ENCODE measurements around the gene PCDHGC3. TPM values are rescaled to one million over a fixed set of nuclear protein-coding genes. Genes with fewer than 3 reads are reported as not detected.

Gene PCDHGC3
- 17.1 and 38.5 TPM in 2 replicates for total RNA-seq

DNA sequence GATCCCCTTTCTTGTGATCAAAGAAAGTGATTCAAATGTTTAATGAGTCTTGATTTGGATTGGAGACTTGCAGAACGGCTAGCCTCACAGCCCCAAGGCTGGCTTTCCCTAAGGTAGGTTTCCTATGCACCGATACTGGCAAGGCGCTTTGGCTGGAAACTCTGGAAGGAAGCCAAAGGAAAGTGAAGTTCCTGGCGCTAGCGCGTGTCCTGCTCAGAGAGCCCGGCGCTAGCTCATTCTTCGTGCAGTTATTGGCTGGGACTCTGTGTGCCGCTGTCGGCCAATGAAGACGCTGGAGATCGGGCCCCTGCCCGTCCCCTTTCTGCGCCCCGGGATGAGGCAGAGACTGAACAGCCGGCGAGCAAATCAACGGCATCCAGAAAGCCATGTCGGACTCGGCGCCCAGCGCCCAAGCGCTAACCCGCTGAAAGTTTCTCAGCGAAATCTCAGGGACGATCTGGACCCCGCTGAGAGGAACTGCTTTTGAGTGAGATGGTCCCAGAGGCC is at the start of gene PCDHGC3:
PCDHGC3 (plus strand) TSS at position 342 of the 507 bp plus-strand sequence; CDS start at position 493, 151 bp downstream.

DNA sequence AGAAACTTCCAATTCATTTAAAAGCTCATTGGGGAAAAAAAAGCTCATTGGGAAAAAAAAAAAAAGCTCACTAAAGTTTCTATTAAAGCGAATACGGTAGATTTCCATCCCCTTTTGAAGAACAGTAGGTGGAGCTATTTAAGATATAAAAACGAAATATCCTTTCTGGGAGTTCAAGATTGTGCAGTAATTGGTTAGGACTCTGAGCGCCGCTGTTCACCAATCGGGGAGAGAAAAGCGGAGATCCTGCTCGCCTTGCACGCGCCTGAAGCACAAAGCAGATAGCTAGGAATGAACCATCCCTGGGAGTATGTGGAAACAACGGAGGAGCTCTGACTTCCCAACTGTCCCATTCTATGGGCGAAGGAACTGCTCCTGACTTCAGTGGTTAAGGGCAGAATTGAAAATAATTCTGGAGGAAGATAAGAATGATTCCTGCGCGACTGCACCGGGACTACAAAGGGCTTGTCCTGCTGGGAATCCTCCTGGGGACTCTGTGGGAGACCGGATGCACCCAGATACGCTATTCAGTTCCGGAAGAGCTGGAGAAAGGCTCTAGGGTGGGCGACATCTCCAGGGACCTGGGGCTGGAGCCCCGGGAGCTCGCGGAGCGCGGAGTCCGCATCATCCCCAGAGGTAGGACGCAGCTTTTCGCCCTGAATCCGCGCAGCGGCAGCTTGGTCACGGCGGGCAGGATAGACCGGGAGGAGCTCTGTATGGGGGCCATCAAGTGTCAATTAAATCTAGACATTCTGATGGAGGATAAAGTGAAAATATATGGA is 45.2 kb upstream of the PCDHGC3 start, which contains the start of gene PCDHGA12:
PCDHGA12 (plus strand) TSS at position 176 of the 782 bp plus-strand sequence; CDS start at position 429, 253 bp downstream.

DNA sequence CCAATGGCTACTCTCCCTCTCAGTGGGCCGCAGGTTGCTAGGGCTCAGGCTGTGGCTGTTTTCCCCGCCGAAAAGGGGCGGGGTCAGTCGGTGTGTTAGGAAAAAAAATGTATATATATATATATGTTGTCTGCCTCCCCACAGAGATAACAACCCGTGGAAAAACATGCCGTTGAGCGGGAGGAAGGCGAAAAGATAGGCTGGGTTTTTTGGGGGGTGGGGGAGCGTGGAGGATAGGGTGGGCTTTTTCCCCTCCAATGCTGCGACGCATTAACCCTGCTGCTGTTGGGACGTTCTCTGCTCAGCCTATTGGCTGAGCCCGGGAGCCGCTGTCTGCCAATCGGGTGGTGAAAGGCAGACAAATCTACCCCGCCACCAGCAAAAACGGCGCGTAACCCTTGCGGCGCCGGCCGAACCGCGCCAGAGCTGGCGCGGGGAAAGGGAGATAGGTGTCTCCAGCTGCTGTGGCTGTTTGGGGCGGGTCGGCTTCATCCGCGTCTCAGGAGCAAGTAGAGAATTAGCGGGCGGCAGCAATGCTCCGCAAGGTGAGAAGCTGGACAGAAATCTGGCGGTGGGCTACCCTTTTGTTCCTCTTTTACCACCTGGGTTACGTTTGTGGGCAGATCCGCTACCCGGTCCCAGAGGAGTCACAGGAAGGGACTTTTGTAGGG is 9.0 kb downstream of the PCDHGC3 start, which contains the start of gene PCDHGC4:
PCDHGC4 (plus strand) TSS at position 390 of the 671 bp plus-strand sequence; CDS start at position 534, 144 bp downstream.

DNA sequence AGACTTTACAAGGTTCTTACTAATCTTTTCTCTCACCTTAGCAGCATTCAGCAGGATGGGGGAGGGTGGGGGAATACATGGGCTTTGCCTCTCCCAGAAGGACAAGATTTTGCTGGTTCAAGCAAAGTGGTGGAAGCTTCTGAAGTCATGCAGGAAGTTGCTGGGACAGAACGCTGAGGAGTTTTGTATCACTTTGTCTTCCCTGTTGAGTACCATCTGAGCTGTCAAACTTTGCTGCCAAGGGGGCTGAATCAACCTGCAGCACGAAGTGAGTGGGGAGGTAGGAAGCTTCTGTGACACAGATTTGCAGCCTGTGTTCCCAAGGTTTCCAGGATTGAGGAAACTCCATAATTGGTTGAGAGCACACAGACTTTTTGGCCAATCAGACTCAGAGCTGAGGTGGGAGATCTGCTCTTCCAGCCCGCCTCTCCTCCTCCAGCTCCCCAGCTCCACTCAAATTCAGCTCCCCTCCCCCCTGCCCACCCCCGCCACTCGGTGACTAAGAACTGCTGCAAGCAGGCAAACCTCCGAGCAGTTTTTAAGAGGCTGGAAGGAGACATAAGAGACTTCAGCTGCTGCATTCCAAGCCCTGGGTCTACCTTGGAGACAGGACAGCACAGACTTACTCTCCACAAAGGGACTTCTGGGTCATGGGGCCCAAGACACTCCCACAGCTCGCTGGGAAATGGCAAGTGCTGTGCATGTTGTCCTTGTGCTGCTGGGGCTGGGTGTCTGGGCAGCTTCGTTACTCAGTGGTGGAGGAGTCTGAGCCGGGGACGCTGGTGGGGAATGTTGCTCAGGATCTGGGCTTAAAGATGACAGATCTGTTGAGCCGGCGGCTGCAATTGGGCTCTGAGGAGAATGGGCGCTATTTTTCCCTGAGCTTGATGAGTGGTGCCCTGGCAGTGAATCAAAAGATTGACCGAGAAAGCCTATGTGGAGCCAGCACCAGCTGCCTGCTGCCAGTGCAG is 13.1 kb downstream of the PCDHGC3 start, which contains the start of gene PCDHGC5:
PCDHGC5 (plus strand) TSS at position 491 of the 971 bp plus-strand sequence; CDS start at position 651, 160 bp downstream.

Other genes starting within 250 kb of the PCDHGC3 start
- gene PCDHB15, start 230.6 kb upstream of the PCDHGC3 start, total RNA-seq = 0.34 and 0.50 TPM in 2 replicates
- 0.14 TPM in 1 of 2 replicates, not detected in the other for gene SLC25A2, start 171.9 kb upstream of the PCDHGC3 start, total RNA-seq
- 84.6 and 94.3 TPM in 2 replicates for gene TAF7, start 155.2 kb upstream of the PCDHGC3 start, total RNA-seq
- gene PCDHGA1, start 145.5 kb upstream of the PCDHGC3 start, total RNA-seq = under 0.01 and 0.43 TPM in 2 replicates
- gene PCDHGA2, start 137.2 kb upstream of the PCDHGC3 start, total RNA-seq = 0.34 and 1.00 TPM in 2 replicates
- gene PCDHGA3, start 132.1 kb upstream of the PCDHGC3 start, total RNA-seq = under 0.01 and 0.36 TPM in 2 replicates
- gene PCDHGB1, start 125.9 kb upstream of the PCDHGC3 start, total RNA-seq = 0.34 and 1.6 TPM in 2 replicates
- gene PCDHGA4, start 120.9 kb upstream of the PCDHGC3 start, total RNA-seq = under 0.01 and 1.8 TPM in 2 replicates
- gene PCDHGB2, start 116.0 kb upstream of the PCDHGC3 start, total RNA-seq = under 0.01 and 1.7 TPM in 2 replicates
- under 0.01 and 0.64 TPM in 2 replicates for gene PCDHGA5, start 111.8 kb upstream of the PCDHGC3 start, total RNA-seq
- gene PCDHGB3, start 105.7 kb upstream of the PCDHGC3 start, total RNA-seq = 0.34 and 2.1 TPM in 2 replicates
- gene PCDHGA6, start 102.1 kb upstream of the PCDHGC3 start, total RNA-seq = under 0.01 and 1.1 TPM in 2 replicates
- under 0.01 and 1.8 TPM in 2 replicates for gene PCDHGA7, start 93.2 kb upstream of the PCDHGC3 start, total RNA-seq
- 3.1 and 8.0 TPM in 2 replicates for gene PCDHGB4, start 88.3 kb upstream of the PCDHGC3 start, total RNA-seq
- 0.34 and 1.3 TPM in 2 replicates for gene PCDHGA8, start 83.3 kb upstream of the PCDHGC3 start, total RNA-seq
- 4.8 and 14.0 TPM in 2 replicates for gene PCDHGB5, start 78.0 kb upstream of the PCDHGC3 start, total RNA-seq
- 0.34 and 3.8 TPM in 2 replicates for gene PCDHGA9, start 73.2 kb upstream of the PCDHGC3 start, total RNA-seq
- gene PCDHGB6, start 67.9 kb upstream of the PCDHGC3 start, total RNA-seq = 0.68 and 4.0 TPM in 2 replicates
- 1.7 and 7.5 TPM in 2 replicates for gene PCDHGA10, start 63.0 kb upstream of the PCDHGC3 start, total RNA-seq
- 1.4 and 9.3 TPM in 2 replicates for gene PCDHGB7, start 58.3 kb upstream of the PCDHGC3 start, total RNA-seq
- 2.1 and 5.3 TPM in 2 replicates for gene PCDHGA11, start 54.9 kb upstream of the PCDHGC3 start, total RNA-seq
- gene PCDHGA12, start 45.5 kb upstream of the PCDHGC3 start, total RNA-seq = 0.68 and 2.2 TPM in 2 replicates
- 0.34 and 1.2 TPM in 2 replicates for gene PCDHGC4, start 9.1 kb downstream of the PCDHGC3 start, total RNA-seq
- gene PCDHGC5, start 13.1 kb downstream of the PCDHGC3 start, total RNA-seq = 0.34 and 1.1 TPM in 2 replicates
- 58.1 and 114 TPM in 2 replicates for gene DIAPH1, start 143.0 kb downstream of the PCDHGC3 start, total RNA-seq
- gene HDAC3, start 160.9 kb downstream of the PCDHGC3 start, total RNA-seq = 48.0 and 64.6 TPM in 2 replicates
- 12.7 and 16.1 TPM in 2 replicates for gene RELL2, start 161.0 kb downstream of the PCDHGC3 start, total RNA-seq
- 11.3 and 14.8 TPM in 2 replicates for gene FCHSD1, start 175.5 kb downstream of the PCDHGC3 start, total RNA-seq
- 3.4 and 10.3 TPM in 2 replicates for gene ARAP3, start 206.3 kb downstream of the PCDHGC3 start, total RNA-seq

Measured in nasal cavity respiratory epithelium epithelial cell of viscerocranial mucosa (primary cell).